ENCODE data around the gene P4HA2.

The P4HA2 gene

DNA sequence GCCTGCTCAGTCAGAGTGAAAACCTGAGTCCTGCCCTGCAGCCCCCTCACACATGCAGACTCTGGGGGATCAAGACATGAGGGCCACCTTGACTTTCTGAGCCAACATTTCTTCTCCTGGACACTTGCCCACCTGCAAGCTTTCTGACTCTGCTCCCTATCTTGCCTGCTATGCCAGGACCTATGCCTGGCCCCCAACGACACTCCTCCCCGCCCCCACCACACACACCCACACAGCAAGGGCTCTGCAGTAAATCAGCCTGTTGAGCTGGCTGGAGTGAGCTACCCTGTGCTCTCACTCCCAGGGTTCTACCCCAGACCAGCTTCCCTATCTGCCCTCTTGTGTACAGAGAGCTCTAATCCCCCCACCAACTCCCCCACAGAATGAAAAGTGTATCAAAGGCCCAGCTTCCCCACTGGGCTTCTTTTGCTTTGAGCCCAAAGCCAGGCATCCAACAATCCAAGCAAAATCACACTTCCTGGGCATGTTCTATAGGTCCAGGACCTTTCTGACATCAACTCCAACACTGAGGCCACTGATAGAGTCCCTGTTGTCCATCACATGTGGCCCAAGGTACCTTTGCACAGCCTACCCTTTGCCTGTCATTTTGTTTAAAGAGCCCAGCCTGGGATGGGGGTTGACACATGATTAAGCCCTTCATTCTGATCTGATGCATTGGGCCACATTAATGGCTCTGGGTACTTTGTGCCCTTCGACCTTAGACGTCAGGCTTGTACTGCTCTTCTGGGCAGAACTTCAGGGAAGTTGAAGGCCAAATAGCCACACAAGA is 37.1 kb upstream of the P4HA2 start:
- no peak for DNase-seq

GRCh38 chr5:132263548-132264261 is 36.1 kb upstream of the P4HA2 start:
- DNase-seq, result no peak

- DNase-seq, result no peak
Measured at GRCh38 chr5:132262882-132263547, 35.4 kb upstream of the P4HA2 start.

DNA sequence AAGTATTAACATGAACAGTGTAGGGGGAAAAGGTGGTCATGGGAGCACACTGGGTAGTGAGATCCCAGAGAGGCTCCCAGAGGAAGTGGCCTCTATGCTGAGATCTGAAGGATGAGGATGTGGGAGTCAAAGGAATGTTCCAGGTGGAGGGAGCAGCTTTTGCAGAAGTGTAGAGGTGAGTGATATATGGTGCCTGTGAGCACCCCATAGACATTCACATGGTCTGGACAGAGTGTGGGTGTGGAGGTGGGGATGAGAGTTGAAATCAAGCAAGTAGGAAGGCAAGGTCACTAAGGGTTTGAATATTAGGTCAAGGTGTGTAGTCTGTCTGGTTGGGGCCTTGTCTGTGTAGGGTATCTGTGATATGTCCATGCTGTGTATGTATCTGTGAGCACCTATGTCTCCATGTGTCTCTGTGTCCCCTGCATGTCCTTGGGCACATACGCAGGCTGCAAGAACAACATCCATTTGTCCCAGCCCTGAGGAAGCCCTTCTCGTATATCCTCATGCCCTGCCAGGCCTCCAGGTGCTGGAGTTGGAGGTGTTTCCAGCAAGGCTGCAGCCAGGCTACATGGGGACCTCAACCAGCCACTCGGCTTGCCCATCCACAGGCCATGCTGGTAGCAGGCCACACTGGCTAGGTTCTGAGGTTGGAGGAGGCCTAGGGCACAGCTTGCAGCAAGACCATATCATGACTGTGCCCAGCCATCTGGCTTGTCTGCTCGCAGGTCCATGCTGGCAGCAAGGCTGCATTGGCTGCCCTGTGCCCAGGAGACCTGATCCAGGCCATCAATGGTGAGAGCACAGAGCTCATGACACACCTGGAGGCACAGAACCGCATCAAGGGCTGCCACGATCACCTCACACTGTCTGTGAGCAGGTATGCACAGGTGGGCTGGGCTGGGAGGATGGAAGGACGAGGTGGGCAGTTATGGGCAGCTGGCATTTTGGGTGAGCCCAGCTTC is 34.5 kb upstream of the P4HA2 start:
- no peak for DNase-seq

GRCh38 chr5:132260714-132261551 is 33.3 kb upstream of the P4HA2 start:
- DNase-seq, result no peak

DNA sequence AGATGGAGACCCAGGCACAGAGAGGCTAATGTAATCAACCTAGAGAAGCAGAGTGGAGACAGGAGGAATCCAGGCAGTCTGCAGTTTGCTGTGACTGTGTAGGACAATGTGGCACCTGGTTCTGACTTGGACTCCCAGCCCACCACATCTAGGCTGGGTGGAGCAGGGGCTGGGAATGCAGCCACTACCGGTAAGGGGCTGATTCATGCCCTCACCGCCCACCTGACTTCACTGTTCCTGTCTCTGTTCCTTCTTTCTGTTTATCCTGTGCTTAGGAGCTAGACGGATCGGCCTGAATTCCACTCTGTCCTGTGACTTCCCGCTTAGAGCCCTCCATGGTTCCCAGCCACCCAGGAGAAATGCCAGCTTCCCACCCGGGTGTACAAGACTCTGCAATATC is 32.4 kb upstream of the P4HA2 start:
- no peak for DNase-seq

- DNase-seq, result no peak
Measured at GRCh38 chr5:132259069-132259851, 31.6 kb upstream of the P4HA2 start.

- no peak for DNase-seq
Measured at GRCh38 chr5:132258102-132259068, 30.7 kb upstream of the P4HA2 start.

DNA sequence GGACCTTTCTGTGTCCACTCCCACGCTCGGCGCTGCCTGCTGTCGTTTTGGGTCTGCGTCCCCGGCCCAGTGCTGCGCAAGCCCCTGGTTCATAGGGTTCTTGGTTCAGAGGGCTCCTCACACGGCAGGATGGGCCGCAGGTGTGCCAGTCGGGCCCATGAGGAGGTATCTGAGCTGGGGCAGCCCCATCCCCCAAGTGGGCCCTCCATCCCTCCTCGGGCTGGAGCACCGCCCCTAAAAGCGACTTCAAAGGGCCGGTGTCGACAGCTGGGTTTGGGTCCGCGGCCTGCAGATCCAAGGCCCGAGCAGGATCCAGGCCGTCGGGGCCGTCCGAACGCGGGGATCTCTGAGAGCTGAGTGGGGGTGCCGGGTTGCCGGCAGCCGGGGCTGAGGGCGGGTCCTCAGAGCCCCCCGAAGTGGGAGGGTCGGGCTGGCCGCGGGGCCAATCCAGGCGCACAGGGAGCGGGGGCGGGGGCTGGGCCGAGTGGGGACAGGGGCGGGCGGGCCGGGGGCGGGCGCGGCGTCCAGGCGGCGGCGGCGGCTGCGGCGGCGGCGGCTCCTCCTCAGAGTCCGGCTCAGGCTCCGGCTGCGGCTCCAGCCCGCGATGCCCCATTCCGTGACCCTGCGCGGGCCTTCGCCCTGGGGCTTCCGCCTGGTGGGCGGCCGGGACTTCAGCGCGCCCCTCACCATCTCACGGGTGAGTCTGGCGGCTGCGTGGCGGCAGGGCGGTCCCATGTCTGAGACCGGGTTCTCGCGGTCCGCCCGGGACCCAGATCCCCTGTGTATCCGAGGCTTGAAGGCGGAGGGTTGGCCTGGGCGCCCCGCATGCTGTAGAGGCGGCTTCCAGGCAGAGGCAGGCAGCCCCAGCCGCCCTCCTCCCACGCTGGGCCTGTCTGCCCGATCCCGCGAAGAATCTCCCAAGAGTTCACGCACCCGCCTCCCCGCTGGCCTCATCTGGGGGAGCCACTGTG is 29.8 kb upstream of the P4HA2 start, which contains the start of gene PDLIM4:
Gene PDLIM4 (plus strand): TSS at position 566 of the 971 bp plus-strand sequence. CDS start 39 bp downstream, at position 605.
- DNase-seq, result no peak

DNA sequence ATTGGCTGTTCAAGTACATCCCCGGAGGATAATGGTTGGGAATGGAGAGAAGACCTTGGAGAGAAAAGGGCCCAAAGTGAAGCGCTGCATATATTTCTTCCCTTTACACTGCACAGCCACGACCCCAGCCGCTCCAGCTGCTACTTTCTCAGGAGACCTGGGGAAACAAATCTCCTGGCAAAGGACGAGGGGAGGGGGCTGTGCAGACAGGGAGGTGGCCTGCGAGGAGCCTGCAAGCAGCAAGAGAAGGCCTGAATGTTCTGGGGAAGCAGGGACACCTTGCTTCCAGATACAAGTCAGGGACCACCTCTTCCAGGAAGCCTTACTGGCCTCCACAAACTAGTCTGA is 29.1 kb upstream of the P4HA2 start:
- no peak for DNase-seq

DNA sequence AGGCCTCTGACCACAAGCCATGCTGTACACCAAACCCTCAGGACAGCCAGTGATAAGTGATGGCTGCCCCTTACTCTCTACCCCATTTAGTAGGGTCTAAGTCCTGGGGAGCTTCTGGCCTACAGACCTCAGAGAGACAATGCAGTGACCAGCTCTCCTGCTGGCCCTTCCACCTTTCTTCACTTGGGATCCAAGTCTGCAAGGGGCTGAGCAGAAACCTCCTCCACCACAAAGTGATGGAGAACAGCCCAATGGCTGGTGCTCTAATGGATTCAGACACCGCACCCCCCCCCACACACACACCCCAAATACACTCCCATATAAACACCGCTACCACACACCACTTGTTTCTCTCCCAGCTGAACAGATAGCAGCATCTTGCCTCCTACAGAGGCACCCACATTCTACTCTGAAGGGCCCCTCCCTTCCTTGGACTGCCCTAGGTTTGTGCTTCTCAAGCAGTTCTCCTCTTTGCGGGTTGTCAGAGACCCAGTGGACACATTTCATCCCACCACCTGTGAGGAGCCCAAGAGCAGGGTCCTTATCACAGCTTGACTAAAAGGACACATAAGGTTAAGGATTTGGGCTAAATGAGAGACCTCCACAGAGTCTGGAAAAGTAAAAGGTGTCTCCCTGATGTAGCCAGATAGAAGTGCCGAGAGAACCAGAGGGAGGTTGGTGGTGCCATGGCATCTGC is 28.6 kb upstream of the P4HA2 start:
- DNase-seq, result no peak

DNA sequence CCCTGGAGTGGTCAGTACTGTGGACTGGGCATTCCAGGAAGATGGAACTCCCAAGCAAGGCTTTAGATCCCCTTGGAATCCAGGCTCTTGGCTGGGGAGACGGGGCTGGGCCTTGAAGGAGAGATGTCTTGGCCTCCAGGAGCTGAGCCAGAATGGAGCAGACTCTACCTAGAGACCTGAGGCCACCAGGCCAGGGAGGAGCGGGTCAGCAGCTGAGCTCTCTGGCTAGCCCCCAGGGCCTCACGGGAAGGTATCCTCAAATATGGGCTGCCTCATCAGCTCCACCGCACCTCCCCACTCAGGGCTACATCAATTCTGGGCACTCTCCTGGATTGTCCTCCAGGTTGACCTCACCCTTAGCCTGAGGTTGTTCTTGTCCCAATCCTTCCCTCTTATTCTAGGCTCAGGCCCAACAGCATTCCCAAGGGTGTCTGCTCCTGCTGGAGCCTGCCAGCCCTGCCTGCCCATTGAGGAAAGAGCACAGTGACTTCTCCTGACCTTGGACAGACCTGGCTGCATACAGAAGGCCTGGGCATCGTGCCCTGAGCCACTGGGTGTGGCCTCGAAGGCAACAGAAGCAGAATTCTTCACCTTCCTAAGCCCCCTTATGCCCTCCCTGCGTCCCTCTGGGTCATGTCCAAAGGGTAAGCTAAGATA is 26.8 kb upstream of the P4HA2 start:
- DNase-seq, result no peak

DNA sequence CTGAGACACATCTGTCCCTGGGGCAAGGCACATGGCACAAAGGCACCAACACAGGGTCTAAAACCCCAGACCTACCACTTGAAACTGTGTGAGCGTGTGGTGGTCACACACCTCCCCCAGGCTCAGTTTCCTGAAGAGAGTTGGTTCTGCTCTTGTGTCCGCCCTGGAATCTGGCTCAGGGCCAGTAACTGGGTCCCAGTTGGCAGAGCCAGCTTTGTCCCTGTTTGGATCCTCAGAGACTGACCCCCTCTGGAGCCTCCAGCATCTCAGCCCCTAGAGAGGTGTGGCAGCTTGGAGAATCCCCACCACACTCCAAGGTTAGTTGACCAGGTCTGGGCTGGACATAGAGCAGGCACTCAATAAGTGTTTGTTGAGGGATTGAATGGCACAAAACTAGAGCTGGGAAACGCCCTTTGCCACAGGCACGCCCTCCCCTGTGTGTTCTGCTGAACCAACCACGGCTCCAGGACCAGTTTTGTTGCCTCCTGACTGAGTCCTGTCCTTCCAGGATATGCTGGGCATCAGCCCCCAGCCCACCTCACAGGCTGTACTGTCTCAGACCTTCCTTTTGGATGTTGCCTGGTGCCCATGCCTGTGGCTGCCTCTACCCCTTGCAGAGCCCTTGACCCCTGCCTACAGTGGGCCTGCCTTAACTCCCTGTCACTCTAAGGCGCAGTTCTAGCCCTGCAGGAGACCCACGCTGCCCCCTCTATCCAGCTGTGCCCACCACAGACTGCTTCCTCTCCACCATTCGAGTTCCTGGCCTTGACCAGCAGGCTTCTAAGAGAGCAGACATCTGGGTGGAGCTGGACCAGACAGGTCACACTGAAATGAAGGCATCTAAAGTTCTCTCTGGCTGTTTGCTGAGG is 26.0 kb upstream of the P4HA2 start:
- DNase-seq, result no peak

DNA sequence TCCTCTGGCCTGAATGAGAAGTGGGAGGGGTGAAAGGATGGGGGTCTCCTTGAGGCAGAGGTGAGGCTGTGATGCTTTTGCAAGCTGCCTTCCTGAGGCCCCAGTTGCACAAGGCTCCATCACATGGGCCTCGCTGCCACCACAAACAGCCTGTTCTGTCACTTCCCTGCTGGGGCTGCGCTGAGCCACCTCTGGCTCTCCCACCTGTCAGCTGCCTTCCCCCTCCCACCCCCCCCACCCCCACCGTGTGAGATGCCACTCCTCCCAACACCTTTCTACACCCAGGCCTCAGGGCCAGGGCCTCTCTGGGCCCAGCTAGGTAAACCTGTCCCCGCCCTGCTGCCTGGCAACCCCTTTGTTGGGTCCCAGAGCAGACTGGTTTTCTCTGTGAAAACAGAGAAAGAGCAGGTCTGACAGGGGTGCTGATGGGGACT is 25.4 kb upstream of the P4HA2 start:
- no peak for DNase-seq

GRCh38 chr5:132251220-132251725 is 23.6 kb upstream of the P4HA2 start:
- DNase-seq, result no peak

GRCh38 chr5:132250547-132250946 is 22.9 kb upstream of the P4HA2 start:
- DNase-seq, result no peak

Measured in GF-D8 (cell line).